Measurements from ENCODE around the gene ABHD16B.
A peak's percentile ranks its signal among the peaks of the same experiment; 100 is the strongest.

The ABHD16B gene

DNA sequence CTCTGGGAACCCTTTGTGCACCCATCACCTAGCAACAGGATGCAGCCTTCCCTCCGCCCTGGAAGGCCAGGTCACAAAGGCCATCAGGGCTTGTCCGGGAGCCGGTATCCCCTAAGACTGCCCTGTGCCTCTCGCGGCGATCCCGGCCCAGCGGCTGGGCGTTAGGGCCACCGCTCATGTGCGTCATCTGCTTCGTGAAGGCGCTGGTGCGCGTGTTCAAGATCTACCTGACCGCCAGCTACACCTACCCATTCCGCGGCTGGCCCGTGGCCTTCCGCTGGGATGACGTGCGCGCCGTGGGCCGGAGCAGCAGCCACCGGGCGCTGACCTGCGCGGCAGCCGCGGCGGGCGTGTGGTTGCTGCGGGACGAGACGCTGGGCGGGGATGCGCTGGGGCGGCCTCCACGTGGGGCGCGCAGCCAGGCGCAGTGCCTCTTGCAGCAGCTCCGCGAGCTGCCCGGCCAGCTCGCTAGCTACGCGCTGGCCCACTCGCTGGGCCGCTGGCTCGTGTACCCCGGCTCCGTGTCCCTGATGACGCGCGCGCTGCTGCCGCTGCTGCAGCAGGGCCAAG lies at the start of gene ABHD16B:
ABHD16B (plus strand) TSS at position 134 of the 570 bp plus-strand sequence; CDS start at position 177, 43 bp downstream.
- no peak for DNase-seq

DNA sequence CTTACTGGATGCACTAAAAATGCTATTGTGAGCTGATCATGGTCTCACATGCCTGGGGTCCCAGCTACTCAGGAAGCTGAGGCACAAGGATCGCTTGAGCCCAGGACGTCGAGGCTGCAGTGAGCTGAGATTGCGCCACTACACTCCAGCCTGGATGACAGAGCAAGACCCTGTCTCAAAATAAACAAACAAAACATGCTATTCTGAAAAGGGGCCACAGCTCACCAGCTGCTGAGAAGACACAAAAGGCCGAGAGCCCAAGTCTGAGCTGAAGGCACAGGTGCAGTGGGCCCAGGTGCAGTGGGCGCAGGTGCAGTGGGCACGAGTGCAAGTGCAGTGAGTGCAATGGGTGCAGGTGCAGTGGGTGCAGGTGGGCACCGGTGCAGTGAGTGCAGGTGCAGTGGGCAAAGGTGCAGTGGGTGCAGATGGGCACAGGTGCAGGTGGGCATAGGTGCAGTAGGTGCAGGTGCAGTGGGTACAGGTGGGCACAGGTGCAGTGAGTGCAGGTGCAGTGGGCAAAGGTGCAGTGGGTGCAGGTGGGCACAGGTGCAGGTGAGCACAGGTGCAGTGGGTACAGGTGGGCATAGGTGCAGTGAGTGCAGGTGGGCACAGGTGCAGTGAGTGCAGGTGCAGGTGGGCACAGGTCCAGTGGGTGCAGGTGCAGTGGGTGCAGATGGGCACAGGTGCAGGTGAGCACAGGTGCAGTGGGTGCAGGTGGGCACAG lies 46.2 kb upstream of the ABHD16B start:
- no peak for DNase-seq

DNA sequence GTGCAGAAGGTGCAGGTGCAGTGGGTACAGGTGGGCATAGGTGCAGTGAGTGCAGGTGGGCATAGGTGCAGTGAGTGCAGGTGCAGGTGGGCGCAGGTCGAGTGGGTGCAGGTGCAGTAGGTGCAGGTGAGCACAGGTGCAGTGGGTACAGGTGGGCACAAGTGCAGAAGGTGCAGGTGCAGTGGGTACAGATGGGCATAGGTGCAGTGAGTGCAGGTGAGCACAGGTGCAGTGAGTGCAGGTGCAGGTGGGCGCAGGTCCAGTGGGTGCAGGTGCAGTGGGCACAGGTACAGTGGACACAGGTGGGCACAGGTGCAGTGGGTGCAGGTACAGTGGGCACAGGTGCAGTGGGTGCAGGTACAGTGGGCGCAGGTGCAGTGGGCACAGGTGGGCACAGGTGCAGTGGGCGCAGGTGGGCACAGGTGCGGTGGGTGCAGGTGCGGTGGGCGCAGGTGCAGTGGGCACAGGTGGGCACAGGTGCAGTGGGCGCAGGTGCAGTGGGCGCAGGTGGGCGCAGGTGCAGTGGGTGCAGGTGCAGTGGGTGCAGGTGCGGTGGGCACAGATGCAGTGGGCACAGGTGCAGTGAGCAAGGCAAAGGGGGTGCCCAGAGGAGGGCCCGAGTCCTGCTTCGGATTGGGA lies 45.6 kb upstream of the ABHD16B start:
- no peak for DNase-seq

DNA sequence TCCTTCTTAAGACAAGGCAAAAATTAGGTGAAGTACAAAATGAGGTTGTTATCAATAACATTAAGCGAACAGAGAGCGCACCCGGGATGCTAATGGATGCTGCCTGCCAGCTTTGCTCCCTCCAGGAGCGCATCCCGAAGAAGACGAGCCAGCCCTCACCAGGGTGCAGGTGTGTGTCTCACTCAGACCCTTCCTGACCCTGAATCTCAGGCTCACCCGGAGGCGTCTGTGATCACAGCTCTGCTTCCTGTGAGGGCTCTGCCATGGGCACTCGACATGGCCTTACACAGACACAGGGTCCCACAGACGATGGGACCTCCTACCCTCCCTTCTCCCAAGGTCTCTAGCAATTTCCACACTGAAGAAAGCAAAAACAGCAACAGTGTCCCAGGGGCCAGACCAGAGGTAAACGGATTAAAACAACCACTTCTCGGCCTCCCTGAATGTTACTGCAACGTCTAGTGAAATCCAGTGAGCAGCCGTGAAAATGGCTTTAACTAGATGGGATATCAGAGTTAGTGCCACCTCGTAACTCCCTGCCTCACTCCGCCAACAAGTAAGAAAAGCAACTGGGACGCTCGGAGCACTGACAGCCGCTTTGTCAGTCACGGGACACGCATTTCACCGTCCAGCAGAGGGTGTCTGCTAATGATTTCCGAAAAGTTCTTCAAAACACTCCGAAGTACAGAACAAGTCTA lies 41.9 kb upstream of the ABHD16B start:
- no peak for DNase-seq

DNA sequence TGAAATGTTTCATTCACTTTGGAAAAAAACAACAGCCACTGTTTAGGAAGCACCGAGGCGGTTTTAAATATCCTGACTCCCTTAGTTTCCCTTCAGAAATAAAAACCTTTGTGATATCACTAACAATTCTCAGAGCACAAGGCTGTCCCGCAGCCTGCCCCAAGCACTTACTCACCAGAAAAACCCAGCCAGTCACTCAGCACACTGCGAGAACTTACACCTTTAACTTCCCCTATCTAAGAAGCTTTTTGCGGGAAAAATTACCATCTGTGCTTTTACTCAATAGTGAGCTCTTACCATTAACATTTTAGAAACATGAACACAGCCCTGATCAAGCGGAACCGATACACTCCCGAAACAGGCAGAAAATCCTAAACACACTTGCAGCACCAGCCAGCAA lies 39.5 kb upstream of the ABHD16B start:
- DNase-seq: no peak

DNA sequence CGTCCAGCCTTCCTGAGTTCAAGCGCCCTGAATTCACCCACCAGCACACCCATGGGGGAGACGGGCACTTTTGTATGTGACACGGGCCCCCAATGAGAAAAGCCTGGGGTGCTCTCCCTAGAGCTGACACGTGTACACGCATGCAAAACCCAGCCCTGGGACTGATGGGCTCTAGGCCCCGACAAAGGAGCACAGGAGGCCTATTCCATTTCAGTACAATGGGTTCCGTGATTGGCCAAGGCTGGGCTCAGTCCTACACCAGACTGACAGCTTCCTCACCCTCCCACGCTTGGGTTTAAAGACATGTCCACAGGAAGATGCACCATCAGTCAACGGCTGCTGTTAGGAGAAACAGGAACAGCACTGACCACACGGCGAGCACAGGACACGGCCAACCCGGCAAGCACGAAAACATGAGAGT lies 39.0 kb upstream of the ABHD16B start:
- DNase-seq: no peak

DNA sequence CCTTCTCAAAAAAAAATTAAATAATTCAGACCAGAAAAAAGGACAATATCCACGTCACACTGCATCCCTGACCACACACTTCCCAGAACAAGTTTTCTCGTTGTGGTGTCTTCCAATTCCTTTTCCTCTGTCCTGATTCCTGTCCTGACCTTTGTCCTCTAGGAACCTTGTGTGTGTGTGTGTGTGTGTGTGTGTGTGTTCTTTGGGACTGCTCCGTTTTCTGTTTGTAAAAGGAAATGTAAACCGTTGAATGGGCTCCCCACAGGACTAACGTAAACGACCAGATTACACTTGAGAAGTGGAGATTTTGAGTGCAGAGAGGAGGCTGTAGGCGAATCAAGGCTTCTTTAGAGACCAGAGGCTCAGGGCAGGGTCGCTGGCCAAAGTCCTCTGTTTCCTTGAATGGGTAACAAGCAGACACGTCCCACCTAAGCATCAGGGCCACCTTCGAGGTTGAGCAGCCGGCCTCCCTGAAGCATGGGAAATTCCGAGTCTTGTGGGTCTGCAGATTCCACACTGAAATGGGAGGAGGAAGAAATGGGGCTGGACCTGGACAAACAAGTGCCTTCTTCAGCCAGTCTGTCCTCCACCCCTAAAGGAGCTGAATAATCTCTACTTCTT lies 37.5 kb upstream of the ABHD16B start:
- no peak for DNase-seq

DNA sequence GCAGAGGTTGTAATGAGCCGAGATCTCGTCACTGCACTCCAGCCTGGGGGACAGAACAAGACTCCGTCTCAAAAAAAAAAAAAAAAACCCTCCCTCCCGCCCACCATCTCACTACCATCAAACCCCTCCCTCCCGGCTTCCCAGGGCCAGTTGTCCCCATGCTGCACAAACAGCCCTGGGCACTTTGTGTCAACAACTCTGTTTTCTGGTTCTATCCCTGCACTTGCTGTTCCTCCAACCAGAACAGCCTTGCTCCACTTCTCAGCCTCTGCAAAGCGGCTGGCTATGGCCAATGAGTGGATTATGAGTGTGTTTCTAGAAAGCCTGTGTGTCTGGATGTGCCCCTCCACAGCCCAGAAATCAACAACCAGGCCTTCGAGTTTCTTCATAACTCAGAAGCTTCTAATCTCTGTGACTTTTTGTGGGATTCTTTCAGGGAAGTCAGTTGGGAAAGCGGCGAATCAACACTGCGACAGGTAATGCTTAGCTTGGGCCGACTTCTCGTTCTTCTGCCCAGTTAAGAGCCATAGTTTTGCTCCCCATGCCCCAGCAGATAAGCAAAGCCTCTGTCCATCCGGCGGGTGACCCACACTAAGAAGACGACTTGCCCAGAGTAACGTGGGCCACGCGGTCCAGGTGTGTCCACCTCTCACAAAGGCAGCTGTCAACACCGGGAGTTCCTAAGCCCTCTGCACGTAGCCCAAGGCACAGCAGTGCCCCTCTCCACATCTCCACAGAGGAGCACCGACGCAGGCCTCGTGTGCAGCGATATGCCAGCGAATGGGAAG lies 35.8 kb upstream of the ABHD16B start:
- DNase-seq: no peak

DNA sequence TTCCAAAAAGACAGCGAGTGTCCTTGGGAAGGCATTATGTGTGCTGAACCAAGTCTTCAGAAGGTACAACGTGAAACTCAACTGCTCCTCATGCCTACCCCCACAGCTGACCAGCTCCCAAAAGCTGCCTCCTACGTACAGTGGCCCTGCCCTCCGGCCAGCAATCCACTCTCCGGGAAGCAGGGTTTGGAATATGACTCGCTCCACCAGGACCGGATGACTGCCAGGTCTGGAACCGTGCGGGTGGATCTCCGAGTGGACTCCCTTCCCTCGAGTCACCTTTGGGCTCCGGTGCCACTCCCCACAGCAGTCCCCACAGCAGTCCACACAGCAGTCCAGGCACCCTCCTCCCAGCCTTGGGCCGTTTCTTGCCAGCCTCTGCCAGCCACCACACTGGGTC lies 34.5 kb upstream of the ABHD16B start:
- DNase-seq: no peak

DNA sequence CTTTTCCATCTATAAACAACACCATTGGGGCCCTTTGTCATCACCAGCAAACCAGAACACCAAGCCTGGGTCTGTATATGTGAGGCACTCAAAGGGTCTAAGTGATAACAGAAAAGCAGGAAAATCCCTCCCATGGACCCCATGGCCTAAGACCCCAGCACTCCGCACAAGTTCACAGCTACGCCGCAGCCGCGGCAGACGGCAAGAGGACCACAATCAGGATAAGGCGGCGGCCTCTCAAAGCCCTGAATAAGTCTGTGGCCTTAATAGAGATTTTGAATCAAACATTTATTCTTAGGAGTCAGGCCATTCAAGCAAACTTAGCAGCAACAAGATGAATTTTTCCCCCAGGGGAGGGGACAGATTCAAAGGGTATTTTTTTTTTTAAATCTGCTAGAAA lies 33.2 kb upstream of the ABHD16B start:
- DNase-seq: no peak

DNA sequence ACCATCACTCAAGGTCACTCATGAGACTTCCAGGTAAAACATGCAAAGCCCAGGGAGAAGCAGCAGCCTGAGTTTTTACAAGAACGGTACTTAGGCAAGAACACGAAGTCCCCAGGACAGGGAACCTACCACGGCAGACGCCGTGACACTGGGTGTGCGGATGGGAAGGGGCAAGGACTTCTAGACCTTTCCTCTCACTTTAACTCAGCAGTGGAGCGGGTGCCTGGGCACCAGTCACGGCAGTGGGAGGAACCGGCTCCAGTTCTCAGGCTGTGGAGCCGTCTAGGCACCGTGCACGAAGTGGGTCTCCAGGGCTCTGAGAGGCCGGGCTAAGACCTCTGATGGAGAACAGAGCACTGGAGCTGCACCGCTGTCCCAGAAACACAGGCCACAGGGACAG lies 32.8 kb upstream of the ABHD16B start:
- DNase-seq: no peak

DNA sequence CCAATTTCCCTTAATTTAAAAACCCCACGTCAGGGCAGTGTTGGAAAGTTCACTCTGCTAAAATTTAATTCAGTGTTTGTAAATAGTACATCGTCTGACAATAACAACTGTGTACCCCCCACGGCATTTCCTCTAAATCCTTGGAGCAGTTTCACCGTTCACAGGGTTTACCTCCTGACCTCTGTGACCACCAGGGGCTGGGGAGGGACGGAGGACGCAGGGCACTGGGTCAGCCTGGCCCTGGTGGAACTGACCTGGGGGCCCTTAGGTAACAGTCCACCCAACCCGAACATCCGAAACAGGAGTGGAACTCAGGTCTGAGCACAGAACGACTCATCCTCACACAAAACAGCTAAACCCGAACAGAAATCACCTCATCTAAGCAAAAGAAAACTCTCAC lies 32.3 kb upstream of the ABHD16B start:
- no peak for DNase-seq

DNA sequence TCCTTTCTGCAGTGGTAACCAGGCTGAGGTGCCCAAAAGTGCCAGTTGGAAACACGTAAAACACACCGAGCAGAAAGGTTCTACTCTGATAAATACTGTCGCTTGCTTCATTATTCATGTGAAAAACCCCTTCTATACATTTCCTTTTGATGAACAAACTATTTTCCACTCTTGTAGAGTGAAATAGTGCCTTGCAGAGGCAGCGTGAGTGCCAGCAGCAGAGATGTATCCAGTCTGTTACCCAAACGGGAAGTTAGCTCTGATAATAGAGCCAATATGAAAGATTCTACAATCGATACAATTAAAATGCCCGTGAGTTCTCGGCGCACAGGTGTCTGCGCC lies 31.7 kb upstream of the ABHD16B start:
- DNase-seq: no peak

DNA sequence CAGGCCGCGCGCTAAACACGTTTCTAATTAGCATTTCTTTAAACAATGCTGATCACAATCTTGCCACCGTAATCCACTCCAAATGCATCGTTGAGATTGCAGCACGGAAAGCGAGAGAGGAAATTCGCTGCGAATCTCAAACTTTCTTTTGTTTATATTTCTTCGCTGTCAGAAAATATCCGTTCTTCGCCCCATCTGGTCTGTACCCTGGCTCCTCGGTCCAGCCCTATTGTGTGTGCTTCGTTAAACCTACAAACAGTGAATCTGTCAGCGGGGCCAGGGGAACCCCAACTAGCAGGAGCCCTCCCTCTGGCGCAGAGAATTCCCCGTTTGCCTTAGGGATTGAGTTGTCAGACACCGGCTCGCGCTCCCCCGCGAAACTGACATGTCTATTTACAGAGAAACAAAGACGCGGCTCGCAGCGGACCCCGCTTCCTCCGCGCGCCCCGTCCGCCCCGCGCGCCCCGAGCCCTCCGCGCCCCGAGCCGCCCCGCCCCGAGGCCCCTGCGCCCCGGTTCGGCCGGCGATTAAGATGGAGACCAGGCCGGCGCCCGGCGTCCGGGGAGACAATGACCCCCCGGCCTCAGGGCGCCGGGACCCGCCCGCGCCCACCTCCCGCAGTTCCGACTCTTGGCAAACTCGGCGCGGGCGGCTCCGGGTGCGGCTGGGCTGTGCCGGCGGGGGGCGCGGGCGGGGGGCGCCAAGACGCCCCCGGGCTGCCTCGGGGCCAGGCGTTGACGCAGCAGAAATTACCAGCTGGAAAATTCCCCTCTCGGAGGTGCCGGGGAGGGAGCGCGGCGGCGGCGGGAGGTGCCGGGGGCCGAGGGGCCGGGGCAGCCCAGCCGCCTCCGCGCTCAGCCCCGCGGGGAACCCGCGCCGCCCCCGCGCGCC lies 31.1 kb upstream of the ABHD16B start:
- DNase-seq: no peak

DNA sequence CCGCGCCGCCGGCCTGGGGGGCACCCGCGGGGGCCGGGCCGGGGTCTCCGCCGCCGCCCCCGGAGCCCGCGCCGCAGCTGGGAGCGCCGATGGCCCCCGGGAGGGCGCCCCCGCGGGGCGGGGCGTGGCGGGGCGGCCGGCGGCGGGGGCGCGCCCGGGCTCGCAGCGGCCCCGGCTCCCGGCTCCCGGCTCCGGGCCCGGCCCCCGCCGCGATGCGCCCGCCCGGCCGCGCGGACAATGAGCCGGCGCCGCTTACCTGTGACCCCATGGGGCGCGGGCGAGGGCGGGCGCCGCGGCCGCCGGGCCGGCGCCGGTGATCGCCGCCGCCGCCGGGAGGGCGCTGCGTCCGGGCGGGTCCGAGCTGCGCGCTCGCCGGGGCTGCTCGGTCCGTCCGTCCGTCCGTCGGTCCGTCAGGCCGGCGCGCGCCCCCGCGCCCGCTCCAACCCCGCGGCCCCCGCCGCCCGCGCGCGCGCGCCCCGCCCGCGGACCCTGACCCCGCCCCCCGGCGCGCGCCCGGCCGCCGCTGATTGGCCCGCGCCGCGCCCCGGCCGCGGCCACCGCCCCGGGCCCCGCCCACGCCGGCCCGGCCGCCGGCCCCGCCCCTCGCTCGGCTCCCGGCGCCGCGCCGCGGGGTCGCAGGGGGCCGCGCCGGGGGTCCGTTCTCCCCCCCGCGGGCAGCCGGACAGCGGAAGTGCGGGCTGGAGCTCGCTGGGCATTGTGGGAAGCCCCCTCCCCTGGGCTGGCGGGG lies 30.3 kb upstream of the ABHD16B start, which contains the start of gene ZBTB46:
ZBTB46 (minus strand) TSS at position 424 of the 748 bp plus-strand sequence. CDS start 40,507 bp downstream, outside the sequence.
- peak; percentile 28 to 79 for DNase-seq

DNA sequence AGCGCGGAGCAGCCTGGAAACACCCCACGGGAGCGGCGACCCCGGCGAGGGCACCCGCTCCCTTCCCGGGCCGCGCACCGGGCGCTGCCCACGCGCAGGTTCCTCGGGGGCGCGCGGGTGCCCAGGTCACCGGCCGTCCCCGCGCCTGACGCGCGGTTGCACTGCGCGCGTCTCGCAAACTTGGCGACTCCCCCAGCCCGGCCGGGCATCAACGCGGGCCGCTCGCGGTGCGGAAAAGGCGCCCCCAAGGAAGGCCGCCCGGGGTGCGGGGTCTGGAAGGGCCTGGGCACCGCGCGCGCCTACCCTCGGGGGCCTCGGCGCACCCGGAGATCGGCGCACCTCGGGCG lies 29.7 kb upstream of the ABHD16B start:
- DNase-seq: no peak

DNA sequence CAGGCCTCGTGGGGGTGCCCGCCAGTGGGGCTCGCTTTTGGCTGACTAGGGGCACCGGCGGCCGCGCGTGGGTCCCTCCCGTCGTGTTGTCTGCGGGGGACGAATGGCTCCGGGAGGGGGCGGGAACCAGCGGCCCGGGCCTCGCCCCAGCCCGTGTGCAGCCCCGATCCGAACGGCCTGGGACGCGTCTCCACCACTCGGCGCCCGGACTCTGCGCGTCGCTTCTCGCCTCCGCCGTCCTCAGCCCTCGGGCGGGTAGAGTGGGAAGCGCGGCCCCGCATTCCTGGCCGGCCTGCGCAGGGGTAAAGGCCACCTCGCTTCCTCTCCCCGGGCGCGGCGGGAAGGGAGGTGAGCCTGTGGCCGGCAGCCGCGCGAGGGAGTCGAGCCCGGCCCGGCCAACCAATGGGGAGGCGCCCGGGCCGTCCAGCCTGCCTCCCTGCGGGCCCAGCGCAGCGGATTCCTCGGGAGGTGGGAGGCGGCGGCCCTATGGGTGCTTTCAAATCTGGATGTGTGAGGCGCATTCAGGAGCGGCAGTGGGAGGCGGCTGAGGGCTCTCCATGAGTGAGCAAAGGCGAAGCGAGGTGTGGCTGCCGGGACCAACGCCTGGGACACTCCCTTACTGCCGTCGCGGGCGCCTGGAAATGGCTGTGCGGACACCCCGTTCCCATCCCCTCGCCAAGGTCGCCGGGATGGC lies 29.2 kb upstream of the ABHD16B start:
- peak in 1 of 2 experiments; percentile 18 for DNase-seq

DNA sequence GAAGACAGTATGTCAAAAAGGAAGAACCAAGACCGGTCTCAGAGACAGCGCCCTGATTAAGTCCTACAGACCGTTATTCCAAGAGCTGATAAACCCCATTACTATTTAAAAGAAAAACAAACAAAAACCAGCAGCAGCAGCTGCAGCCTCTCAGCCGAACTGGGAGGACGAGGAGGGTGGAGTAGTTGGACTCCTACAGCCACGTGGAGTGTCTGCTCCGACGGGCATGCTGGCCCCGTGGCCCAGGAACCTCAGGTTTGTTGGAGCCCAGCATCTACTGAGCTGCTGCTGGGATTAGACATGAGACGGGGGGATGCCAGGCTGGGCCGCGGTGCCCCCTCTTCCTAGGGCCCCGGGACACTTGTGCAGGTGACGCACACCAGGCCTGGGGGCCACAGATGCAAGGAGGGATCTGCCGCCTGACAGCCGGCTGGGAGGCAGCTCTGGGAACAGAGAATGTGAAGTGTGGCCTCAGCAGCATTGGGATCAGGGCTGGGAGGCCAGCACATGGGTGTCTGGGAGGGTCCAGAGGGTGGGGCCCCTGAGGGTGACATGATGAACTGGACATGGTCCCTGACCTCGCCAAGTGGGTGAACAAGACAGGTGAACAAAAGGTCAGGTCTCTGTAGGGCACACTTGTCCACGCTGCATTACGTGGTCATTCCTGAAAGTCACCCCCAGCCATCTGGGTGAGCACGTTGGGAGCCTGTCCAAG lies 27.4 kb upstream of the ABHD16B start:
- DNase-seq: no peak

DNA sequence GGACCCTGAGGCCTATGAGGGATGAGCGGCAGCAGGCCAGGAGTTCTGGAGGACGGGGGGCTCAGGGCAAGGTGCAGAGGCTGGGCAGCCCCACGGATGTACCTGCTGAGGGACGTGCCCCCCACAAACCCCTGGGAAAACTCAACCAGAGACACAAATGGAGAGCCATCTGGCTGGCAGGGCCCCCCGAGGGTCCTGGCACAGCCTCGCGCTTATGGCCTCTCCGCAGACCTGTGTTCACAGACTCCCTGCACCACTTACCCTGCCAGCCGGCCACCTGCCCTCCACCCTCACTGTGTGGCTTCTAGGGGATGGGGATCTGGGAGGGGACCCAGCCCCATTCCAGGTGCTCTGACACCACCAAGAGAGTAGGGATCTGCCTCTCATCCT lies 26.8 kb upstream of the ABHD16B start:
- DNase-seq: no peak

All from NCI-H1930 (cell line).